Testis (tissue), 2 donors: ENCODE measurements around the gene EPS8L3.

Source experiments
- CTCF ChIP-seq, 3 experiments: fragments of 450-650 bp in 2 of 3; fragments of 200-600 bp in 1 of 3; sonication (generic) in 1 of 3; IDR thresholded peaks; one replicate each; pipeline ENCODE4 v1.5.1; 2016 to 2019; ENCODE audit warnings: antibody characterized with exemption in 3 of 3, mild to moderate bottlenecking in 2 of 3, moderate library complexity in 1 of 3
- POLR2A ChIP-seq: fragments of 450-650 bp; IDR thresholded peaks from one replicate; pipeline ENCODE4 v1.6.1; 2017; ENCODE audit warnings: antibody characterized with exemption, mild to moderate bottlenecking, moderate library complexity

- TF ChIP-seq CTCF (IDR thresholded peaks at IDR 0.05) (no peak), POLR2A (no peak)
These were observed 12.6 kb upstream of the EPS8L3 start for GRCh38 chr1:109776206-109776835.
